HepG2 (cell line): ENCODE results near the gene CIAO3. TPM values are rescaled to one million over a fixed set of nuclear protein-coding genes. Genes with fewer than 3 reads are reported as not detected.
A peak's percentile ranks its signal among the peaks of the same experiment; 100 is the strongest.

Source experiments
- FOXM1 ChIP-seq: sonication (generic); formaldehyde crosslinking; IDR thresholded peaks from 2 replicates; pipeline ENCODE4 v1.5.0; 2020; ENCODE audit warnings: missing genetic modification reagents
- KAT8 ChIP-seq: IDR thresholded peaks from 2 replicates; pipeline ENCODE4 v1.6.1; 2016; ENCODE audit warnings: missing genetic modification reagents, missing compliant biosample characterization
- KDM5B ChIP-seq: sonication (generic); formaldehyde crosslinking; IDR thresholded peaks from 2 replicates; pipeline ENCODE4 v1.4.0; 2020; ENCODE audit warnings: missing genetic modification reagents, mild to moderate bottlenecking, borderline replicate concordance
- KLF13 ChIP-seq: sonication (generic); formaldehyde crosslinking; IDR thresholded peaks from 2 replicates; pipeline ENCODE4 v1.4.0; 2020; ENCODE audit warnings: mild to moderate bottlenecking, missing genetic modification reagents
- MTF2 ChIP-seq: sonication (generic); formaldehyde crosslinking; IDR thresholded peaks from 2 replicates; pipeline ENCODE4 v1.5.0; 2020; ENCODE audit warnings: missing genetic modification reagents, borderline replicate concordance
- MYC ChIP-seq: sonication (generic); formaldehyde crosslinking; IDR thresholded peaks from 2 replicates; pipeline ENCODE4 v1.9.0; 2021; ENCODE audit warnings: missing genetic modification reagents, borderline replicate concordance
- ONECUT2 ChIP-seq: sonication (generic); formaldehyde crosslinking; IDR thresholded peaks from 2 replicates; pipeline ENCODE4 v1.4.0; 2020; ENCODE audit warnings: missing genetic modification reagents
- SAP130 ChIP-seq: IDR thresholded peaks from 2 replicates; pipeline ENCODE4 v1.6.1; 2016; ENCODE audit warnings: low read depth
- SRSF9 ChIP-seq: fragments of 200-400 bp; formaldehyde crosslinking; IDR thresholded peaks from 2 replicates; pipeline ENCODE4 v1.6.1; 2018; ENCODE audit warnings: borderline replicate concordance, mild to moderate bottlenecking, low read depth, low read length; ENCODE audit not compliant: insufficient read depth, poor library complexity, severe bottlenecking
- SUZ12 ChIP-seq: fragments of 150-350 bp; IDR thresholded peaks from 2 replicates; pipeline ENCODE4 v1.6.1; 2014; ENCODE audit warnings: low read depth, low read length
- ZFP1 ChIP-seq: IDR thresholded peaks from 2 replicates; pipeline ENCODE4 v1.6.1; 2016
- ZKSCAN5 ChIP-seq: sonication (generic); formaldehyde crosslinking; IDR thresholded peaks from 2 replicates; pipeline ENCODE4 v1.5.1; 2020; ENCODE audit warnings: mild to moderate bottlenecking, missing genetic modification reagents
- ZNF546 ChIP-seq: sonication (generic); formaldehyde crosslinking; conservative IDR thresholded peaks from 2 replicates; pipeline ENCODE4 v1.8.1; 2023; ENCODE audit warnings: mild to moderate bottlenecking, missing genetic modification reagents
- ZNF605 ChIP-seq: sonication (generic); formaldehyde crosslinking; IDR thresholded peaks from 2 replicates; pipeline ENCODE4 v1.8.0; 2022; ENCODE audit warnings: mild to moderate bottlenecking, missing genetic modification reagents
- ZNF720 ChIP-seq: sonication (generic); formaldehyde crosslinking; IDR thresholded peaks from 2 replicates; pipeline ENCODE4 v1.4.0; 2020; ENCODE audit warnings: missing genetic modification reagents
- ZNF772 ChIP-seq: sonication (generic); formaldehyde crosslinking; IDR thresholded peaks from 2 replicates; pipeline ENCODE4 v1.5.0; 2020; ENCODE audit warnings: mild to moderate bottlenecking, missing genetic modification reagents
- ZXDC ChIP-seq: sonication (generic); formaldehyde crosslinking; IDR thresholded peaks from 2 replicates; pipeline ENCODE4 v1.5.0; 2020; ENCODE audit warnings: mild to moderate bottlenecking, missing genetic modification reagents
- polyA plus RNA-seq, 8 experiments: library from polyadenylated mRNA; depleted of rRNA in 3 of 8; stranded (reverse) in 7 of 8; unstranded in 1 of 8; fragments of >200 nt; fragmentation: Illumina TruSeq in 4 of 8; extraction: Trizol in 4 of 8; gene quantifications; 2 replicates each; pipeline versions ENCODE4 v1.2.1 to v1.2.3, GENCODE V29; 2011 to 2016; ENCODE audit warnings: low read depth in 4 of 8, missing spikeins in 1 of 8, mixed read lengths in 1 of 8; ENCODE audit not compliant: insufficient read depth in 1 of 8
- total RNA-seq, 5 experiments: library from RNA; depleted of rRNA; stranded (reverse); fragments of >200 nt; fragmentation: Illumina TruSeq; extraction: Trizol; gene quantifications; 2 replicates each; pipeline ENCODE4 v1.2.3, GENCODE V29; 2016; ENCODE audit warnings: low read depth in 1 of 5
- TF ChIP-seq, protein P1 (sequence below): sonication (generic); formaldehyde crosslinking; IDR thresholded peaks from 2 replicates; pipeline ENCODE4 v1.9.0; 2021; ENCODE audit warnings: mild to moderate bottlenecking, missing genetic modification reagents
- TF ChIP-seq, protein P2 (sequence below): sonication (generic); formaldehyde crosslinking; IDR thresholded peaks from 2 replicates; pipeline ENCODE4 v1.8.1; 2022; ENCODE audit warnings: low read depth, mild to moderate bottlenecking, missing genetic modification reagents

The CIAO3 gene
- total and polyA plus RNA-seq, 2 of the 13 experiments (the other 11 are each of a cell fraction or from before 2014, with no cell fraction given) = 21.7 to 25.0 TPM

DNA sequence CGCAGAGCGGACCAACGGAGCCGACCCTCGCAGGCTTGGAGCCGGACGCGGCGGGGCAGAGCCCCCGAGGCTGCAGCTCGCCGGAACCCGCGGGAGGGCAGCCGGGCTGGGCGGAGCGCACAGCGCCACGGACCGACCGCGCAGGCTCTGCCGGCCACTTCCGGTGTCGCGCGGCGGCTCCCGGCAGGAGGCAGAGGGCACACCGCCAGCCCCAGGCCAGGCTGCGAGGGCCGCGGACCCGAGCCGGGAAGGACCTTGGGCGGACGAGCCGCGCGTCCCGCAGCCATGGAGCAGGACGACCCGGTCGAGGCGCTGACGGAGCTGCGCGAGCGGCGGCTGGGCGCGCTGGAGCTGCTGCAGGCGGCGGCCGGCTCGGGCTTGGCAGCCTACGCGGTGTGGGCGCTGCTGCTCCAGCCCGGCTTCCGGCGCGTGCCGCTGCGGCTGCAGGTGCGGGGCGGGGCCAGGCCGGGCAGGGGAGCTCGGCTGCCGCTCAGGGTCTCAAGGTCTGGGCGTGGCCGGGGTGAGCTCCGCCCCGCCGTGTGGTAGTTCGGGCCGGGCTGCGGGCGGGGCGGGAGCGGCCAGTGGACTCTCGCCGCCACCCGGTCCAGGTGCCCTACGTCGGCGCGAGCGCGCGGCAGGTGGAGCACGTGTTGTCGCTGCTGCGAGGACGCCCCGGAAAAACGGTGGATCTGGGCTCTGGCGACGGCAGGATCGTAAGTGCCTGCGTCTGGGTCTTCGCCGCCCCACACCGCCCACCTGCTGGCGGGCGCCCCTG, 19.6 kb downstream of the CIAO3 start, which contains the start of gene ANTKMT (continued):
- TF ChIP-seq, protein P1, sequence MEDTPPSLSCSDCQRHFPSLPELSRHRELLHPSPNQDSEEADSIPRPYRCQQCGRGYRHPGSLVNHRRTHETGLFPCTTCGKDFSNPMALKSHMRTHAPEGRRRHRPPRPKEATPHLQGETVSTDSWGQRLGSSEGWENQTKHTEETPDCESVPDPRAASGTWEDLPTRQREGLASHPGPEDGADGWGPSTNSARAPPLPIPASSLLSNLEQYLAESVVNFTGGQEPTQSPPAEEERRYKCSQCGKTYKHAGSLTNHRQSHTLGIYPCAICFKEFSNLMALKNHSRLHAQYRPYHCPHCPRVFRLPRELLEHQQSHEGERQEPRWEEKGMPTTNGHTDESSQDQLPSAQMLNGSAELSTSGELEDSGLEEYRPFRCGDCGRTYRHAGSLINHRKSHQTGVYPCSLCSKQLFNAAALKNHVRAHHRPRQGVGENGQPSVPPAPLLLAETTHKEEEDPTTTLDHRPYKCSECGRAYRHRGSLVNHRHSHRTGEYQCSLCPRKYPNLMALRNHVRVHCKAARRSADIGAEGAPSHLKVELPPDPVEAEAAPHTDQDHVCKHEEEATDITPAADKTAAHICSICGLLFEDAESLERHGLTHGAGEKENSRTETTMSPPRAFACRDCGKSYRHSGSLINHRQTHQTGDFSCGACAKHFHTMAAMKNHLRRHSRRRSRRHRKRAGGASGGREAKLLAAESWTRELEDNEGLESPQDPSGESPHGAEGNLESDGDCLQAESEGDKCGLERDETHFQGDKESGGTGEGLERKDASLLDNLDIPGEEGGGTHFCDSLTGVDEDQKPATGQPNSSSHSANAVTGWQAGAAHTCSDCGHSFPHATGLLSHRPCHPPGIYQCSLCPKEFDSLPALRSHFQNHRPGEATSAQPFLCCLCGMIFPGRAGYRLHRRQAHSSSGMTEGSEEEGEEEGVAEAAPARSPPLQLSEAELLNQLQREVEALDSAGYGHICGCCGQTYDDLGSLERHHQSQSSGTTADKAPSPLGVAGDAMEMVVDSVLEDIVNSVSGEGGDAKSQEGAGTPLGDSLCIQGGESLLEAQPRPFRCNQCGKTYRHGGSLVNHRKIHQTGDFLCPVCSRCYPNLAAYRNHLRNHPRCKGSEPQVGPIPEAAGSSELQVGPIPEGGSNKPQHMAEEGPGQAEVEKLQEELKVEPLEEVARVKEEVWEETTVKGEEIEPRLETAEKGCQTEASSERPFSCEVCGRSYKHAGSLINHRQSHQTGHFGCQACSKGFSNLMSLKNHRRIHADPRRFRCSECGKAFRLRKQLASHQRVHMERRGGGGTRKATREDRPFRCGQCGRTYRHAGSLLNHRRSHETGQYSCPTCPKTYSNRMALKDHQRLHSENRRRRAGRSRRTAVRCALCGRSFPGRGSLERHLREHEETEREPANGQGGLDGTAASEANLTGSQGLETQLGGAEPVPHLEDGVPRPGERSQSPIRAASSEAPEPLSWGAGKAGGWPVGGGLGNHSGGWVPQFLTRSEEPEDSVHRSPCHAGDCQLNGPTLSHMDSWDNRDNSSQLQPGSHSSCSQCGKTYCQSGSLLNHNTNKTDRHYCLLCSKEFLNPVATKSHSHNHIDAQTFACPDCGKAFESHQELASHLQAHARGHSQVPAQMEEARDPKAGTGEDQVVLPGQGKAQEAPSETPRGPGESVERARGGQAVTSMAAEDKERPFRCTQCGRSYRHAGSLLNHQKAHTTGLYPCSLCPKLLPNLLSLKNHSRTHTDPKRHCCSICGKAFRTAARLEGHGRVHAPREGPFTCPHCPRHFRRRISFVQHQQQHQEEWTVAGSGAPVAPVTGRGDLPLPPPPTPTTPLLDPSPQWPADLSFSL (CRISPR knock-in tag) = no peak
- TF ChIP-seq ZNF546 (CRISPR knock-in tag) = no peak
- TF ChIP-seq SRSF9 = no peak
- no peak for TF ChIP-seq FOXM1 (CRISPR knock-in tag)
- TF ChIP-seq, protein P2, sequence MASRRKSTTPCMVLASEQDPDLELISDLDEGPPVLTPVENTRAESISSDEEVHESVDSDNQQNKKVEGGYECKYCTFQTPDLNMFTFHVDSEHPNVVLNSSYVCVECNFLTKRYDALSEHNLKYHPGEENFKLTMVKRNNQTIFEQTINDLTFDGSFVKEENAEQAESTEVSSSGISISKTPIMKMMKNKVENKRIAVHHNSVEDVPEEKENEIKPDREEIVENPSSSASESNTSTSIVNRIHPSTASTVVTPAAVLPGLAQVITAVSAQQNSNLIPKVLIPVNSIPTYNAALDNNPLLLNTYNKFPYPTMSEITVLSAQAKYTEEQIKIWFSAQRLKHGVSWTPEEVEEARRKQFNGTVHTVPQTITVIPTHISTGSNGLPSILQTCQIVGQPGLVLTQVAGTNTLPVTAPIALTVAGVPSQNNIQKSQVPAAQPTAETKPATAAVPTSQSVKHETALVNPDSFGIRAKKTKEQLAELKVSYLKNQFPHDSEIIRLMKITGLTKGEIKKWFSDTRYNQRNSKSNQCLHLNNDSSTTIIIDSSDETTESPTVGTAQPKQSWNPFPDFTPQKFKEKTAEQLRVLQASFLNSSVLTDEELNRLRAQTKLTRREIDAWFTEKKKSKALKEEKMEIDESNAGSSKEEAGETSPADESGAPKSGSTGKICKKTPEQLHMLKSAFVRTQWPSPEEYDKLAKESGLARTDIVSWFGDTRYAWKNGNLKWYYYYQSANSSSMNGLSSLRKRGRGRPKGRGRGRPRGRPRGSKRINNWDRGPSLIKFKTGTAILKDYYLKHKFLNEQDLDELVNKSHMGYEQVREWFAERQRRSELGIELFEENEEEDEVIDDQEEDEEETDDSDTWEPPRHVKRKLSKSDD (CRISPR knock-in tag) = peak; percentile 58; the same call in 1 of the 2 replicates
- TF ChIP-seq ZNF720 = no peak
- TF ChIP-seq ZKSCAN5 = no peak
- TF ChIP-seq ZNF772 = peak; percentile 56
- TF ChIP-seq SAP130 (CRISPR knock-in tag) = peak; percentile 77
- TF ChIP-seq KDM5B = peak; percentile 66
- peak; percentile 77; the same call in 1 of the 2 replicates for TF ChIP-seq ZNF605
- no peak for TF ChIP-seq SUZ12
- TF ChIP-seq KAT8 (CRISPR knock-in tag) = peak; percentile 74
- no peak; the same call in 1 of the 2 replicates for TF ChIP-seq ZXDC (CRISPR knock-in tag)
- TF ChIP-seq MTF2 = no peak
- TF ChIP-seq KLF13 (CRISPR knock-in tag) = no peak
- TF ChIP-seq ZFP1 (CRISPR knock-in tag) = no peak
- peak; percentile 80 for TF ChIP-seq MYC
- no peak for TF ChIP-seq ONECUT2 (CRISPR knock-in tag)
